D721Med (cell line): ENCODE results near the gene IGFALS.

Source experiments
- DNase-seq: peaks from one replicate; pipeline ENCODE4 v3.0.0; 2011; ENCODE audit warnings: low spot score; ENCODE audit not compliant: insufficient read length
- FAIRE-seq: peaks from 2 replicates; lab custom pipeline; 2011; peaks lifted over from hg19 to GRCh38; lab: Jason Lieb, UNC
- CTCF ChIP-seq: IDR thresholded peaks from 2 replicates; pipeline ENCODE4 v1.5.1; 2012; ENCODE audit warnings: mild to moderate bottlenecking, control low read depth; ENCODE audit not compliant: insufficient read depth; ENCODE audit errors: missing control alignments

The IGFALS gene

GRCh38 chr16:1821861-1822611, 28.5 kb upstream of the IGFALS start:
- no peak for TF ChIP-seq CTCF
- no peak for DNase-seq
- no peak for FAIRE-seq

GRCh38 chr16:1820946-1821290, 27.4 kb upstream of the IGFALS start:
- TF ChIP-seq CTCF = no peak
- FAIRE-seq = no peak
- no peak for DNase-seq

- no peak for TF ChIP-seq CTCF
- FAIRE-seq (no peak), DNase-seq (no peak)
These were observed 26.8 kb upstream of the IGFALS start for GRCh38 chr16:1820096-1820945.

- DNase-seq (no peak), FAIRE-seq (no peak)
- no peak for TF ChIP-seq CTCF
These were observed 26.1 kb upstream of the IGFALS start for GRCh38 chr16:1819611-1820010.

GRCh38 chr16:1818873-1819525, 25.5 kb upstream of the IGFALS start:
- no peak for TF ChIP-seq CTCF
- DNase-seq (no peak), FAIRE-seq (no peak)

- no peak for TF ChIP-seq CTCF
- FAIRE-seq (no peak), DNase-seq (no peak)
These were observed 24.8 kb upstream of the IGFALS start for GRCh38 chr16:1818204-1818872.
